GM12801 (cell line): ENCODE results near the gene SCRT2.

ENCODE experiments used
- CTCF ChIP-seq: IDR thresholded peaks from one replicate; pipeline ENCODE4 v1.5.1; 2011; ENCODE audit warnings: control low read depth; ENCODE audit not compliant: insufficient read length; ENCODE audit errors: extremely low read depth

The SCRT2 gene

GRCh38 chr20:717271-717670, 41.7 kb upstream of the SCRT2 start:
- TF ChIP-seq CTCF = no peak

- TF ChIP-seq CTCF = no peak
Observed at GRCh38 chr20:714453-714852, 38.9 kb upstream of the SCRT2 start.

GRCh38 chr20:711576-711975, 36.0 kb upstream of the SCRT2 start:
- TF ChIP-seq CTCF = no peak

GRCh38 chr20:710780-711450, 35.3 kb upstream of the SCRT2 start:
- TF ChIP-seq CTCF = no peak

- no peak for TF ChIP-seq CTCF
Observed at GRCh38 chr20:709991-710779, 34.6 kb upstream of the SCRT2 start.

GRCh38 chr20:709423-709822, 33.8 kb upstream of the SCRT2 start:
- TF ChIP-seq CTCF = no peak

- TF ChIP-seq CTCF = no peak
Observed at GRCh38 chr20:708956-709355, 33.4 kb upstream of the SCRT2 start.
